Measurements from ENCODE around the gene FAM234B.

GRCh38 chr12:13022851-13023271 lies 21.3 kb upstream of the FAM234B start:
- TF ChIP-seq EZH2phosphoT487 (IDR thresholded peaks at IDR 0.05; ENCODE audit: low read depth) (no peak), CTCF (IDR thresholded peaks at IDR 0.05; ENCODE audit: low read depth, low read length) (no peak)

Data from OCI-LY3 (cell line).